Adipose tissue (tissue), 3 donors: ENCODE data around the gene ZNRF3. TPM values are rescaled to one million over a fixed set of nuclear protein-coding genes. Genes with fewer than 3 reads are reported as not detected.
"Not testable (repeated sequence)": the region's sequence is repeated elsewhere in the genome, so short reads cannot be mapped to it uniquely, and the experiment has no call there.

Experiments used
- H3K27ac ChIP-seq: one replicate; pipeline ENCODE4 v1.5.1; 2013; ENCODE audit warnings: low read depth, low read length
- WGBS, 3 donors: extraction: QIAGEN DNeasy Blood & Tissue Kit; methylation state at CpG; one replicate each; pipeline ENCODE4 v1.1.7; 2013; 5-methylcytosine and 5-hydroxymethylcytosine counted together
- polyA plus RNA-seq, 3 donors: library from polyadenylated mRNA; stranded (reverse); fragments of 200-250 nt; gene quantifications; one replicate each; pipeline ENCODE4 v1.2.3, GENCODE V29; 2013
- donor health status: healthy with polysubstance abuse.
- donor health status: Bipolar disorder and iron deficiency.
- donor health status: healthy.

The ZNRF3 gene
- polyA plus RNA-seq, 3 donors = 1.2 to 3.9 (median 2.5) TPM

GRCh38 chr22:29082826-29083545, 199.6 kb downstream of the ZNRF3 start:
- no peak overlapping the region for H3K27ac ChIP-seq
- WGBS, 3 donors = 89 to 93% (median 93%) methylated on average over 7 of the region's 7 CpGs

DNA sequence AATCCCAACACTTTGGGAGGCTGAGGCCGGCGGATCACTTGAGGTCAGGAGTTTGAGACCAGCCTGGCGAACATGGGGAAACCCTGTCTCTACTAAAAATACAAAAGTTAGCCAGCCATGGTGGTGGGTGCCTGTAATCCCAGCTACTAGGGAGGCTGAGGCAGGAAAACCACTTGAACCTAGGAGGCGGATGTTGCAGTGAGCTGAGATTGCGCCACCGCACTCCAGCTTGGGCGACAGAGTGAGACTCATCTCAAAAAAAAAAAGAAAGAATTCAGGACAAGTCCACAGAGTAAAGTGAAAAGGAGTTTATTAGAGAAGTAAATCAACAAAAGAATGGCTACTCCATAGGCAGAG, 200.2 kb downstream of the ZNRF3 start:
- 71 to 94% (median 76%) methylated on average over 7 of the region's 7 CpGs for WGBS, 3 donors
- not testable (repeated sequence) for H3K27ac ChIP-seq

DNA sequence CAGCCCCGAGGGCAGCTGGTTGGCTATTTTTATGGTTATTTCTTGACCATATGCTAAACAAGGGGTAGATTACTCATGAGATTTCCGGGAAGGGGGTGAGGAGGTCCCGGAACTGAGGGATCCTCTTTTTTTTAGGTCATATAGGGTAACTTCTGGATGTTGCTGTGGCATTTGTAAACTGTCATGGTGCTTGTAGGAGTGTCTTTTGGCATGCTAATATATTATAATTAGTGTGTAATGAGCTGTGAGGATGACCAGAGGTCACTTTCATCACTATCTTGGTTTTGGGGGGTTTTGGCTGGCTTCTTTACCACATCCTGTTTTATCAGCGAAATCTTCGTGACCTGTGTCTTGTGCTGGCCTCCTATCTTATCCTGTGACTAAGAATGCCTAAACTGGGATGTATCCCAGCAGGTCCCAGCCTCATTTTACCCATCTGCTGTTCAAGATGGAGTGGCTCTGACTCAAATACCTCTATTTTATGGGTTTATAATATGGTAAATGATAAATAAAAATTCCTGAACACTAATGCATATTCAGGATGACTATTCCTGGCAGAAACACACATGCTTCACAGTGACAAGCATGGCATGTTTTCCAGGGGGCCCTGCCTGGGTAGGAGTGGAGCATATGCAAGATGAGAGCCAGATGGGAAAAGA, 200.7 kb downstream of the ZNRF3 start:
- no peak overlapping the region for H3K27ac ChIP-seq
- WGBS, 3 donors = 31 to 72% (median 43%) methylated on average over 5 of the region's 5 CpGs

DNA sequence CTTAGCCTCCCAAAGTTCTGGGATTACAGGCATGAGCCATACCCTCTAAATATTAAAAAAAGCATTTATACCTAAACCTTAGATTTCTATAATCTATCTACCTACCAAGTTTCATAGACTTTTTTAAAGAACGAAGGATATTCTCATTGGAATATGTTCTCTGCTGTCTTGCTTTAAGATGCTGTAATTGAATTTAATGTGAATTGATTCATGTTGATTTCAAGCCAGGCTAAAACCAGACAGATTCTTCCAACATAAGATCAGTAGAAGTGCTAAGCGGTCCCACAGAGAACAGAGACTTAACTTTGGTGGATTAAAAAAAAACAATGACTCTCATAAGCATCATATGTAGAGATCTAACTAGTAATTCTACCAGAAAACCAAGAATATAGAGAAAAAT, 203.6 kb downstream of the ZNRF3 start:
- no peak overlapping the region for H3K27ac ChIP-seq
- WGBS, 3 donors = 82 to 96% (median 86%) methylated on average over 2 of the region's 2 CpGs

DNA sequence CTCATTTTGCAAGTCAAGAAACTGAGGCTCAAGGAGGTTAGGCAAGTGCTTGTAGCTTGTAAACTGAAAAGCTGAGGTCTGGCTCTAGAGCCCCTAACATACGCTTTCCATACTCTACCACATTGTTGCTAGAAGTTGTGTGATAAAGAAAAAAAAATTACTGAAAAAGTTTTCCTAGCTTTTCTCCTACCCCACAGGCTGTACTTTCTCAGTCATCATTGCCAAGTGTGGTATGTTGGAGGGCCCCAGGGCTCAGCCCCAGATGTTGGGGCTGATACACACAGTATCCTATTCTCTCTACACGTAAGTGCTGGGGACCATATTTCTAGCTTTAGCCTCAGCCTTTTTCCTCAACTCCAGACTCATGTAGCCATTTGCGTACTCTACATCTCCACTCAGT, 205.4 kb downstream of the ZNRF3 start:
- no peak overlapping the region for H3K27ac ChIP-seq
- WGBS, 3 donors = 92 to 96% (median 95%) methylated on average over 3 of the region's 3 CpGs

DNA sequence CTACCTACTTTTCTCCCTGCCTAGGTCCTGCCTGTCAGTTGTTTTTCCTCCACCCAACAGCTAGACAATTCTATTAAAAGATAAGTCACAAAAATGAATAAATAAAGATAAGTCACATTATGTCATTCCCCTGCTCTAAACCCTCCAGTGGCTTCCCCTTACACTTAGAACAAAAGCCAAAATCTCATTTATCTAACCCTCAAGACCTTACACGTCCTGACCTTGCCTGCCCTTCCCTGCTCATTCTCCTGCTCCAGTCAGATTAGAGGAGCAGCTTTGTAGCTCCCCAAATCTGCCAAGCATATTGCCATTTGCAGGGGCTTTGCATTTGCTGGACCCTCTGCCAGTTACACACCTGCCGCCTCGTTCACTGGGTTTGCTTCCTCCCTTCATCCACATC, 206.1 kb downstream of the ZNRF3 start:
- 60 to 64% (median 63%) methylated on average over 3 of the region's 3 CpGs for WGBS, 3 donors
- no peak overlapping the region for H3K27ac ChIP-seq

DNA sequence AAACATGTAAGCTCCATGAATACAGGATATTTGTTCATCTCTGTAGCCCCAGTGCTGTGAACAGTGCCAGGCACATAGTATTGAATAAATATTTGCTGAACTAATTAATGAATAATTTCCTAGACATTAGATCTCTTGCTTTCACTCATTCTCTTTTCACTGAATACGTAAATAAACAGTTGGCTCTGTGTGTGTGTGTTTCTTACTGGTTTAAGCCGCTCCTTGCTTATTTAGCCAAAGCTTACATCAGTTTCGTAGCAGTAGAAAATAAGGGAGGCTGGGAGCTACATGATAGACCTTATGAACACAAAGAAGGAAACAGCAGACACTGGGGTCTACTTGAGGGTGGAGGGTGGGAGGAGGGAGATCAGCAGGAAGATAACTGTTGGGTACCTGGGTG, 206.7 kb downstream of the ZNRF3 start:
- H3K27ac ChIP-seq = no peak overlapping the region
- WGBS, 3 donors = 63 to 76% (median 70%) methylated on average over 3 of the region's 3 CpGs

GRCh38 chr22:29092243-29092642, 208.9 kb downstream of the ZNRF3 start:
- WGBS, 3 donors = 41 to 82% (median 73%) methylated on average over 4 of the region's 4 CpGs
- H3K27ac ChIP-seq = no peak overlapping the region

GRCh38 chr22:29093030-29093429, 209.7 kb downstream of the ZNRF3 start:
- no peak overlapping the region for H3K27ac ChIP-seq
- 64 to 91% (median 80%) methylated on average over 1 of the region's 1 CpG for WGBS, 3 donors

DNA sequence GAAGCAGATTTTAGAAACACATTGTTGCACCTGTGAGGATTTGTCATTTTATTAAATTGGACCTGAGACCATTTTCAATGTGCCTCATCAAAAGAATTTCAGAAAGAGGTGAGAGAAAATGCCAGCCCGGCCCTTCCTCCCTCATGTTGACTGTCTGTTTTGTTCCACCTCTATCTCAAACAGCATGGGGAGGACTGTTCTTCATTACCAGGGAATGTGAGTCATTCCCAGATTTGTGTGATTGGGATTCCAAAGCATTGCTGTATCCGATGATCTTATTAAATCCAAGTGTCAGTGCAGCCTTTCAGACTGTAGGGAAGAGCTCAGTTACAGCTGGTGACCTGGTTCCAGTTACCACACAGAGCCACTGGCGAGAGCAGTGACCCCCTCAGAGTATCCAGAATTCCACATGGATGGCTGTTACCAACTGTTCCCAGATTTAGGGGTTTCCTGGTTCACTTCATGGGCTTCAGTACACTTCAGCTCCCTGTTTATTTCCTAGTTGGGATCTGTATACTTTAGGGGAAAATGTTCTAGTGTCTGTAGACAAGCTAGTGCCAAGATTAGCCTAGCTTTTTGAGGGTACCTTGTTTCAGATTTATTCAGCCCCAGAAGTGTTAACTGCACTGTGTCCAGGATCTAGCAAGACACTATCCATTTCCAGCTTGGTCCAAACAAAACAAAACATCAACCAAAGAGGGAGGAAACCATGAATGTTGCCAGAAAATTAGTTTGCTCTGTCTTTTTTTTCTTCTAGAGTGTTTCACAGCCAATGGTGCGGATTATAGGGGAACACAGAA, 210.3 kb downstream of the ZNRF3 start:
- WGBS, 3 donors = 52 to 90% (median 57%) methylated on average over 4 of the region's 4 CpGs
- H3K27ac ChIP-seq = no peak overlapping the region

GRCh38 chr22:29095459-29095858, 212.1 kb downstream of the ZNRF3 start:
- WGBS, 3 donors = 69 to 98% (median 93%) methylated on average over 2 of the region's 2 CpGs
- H3K27ac ChIP-seq = no peak overlapping the region

DNA sequence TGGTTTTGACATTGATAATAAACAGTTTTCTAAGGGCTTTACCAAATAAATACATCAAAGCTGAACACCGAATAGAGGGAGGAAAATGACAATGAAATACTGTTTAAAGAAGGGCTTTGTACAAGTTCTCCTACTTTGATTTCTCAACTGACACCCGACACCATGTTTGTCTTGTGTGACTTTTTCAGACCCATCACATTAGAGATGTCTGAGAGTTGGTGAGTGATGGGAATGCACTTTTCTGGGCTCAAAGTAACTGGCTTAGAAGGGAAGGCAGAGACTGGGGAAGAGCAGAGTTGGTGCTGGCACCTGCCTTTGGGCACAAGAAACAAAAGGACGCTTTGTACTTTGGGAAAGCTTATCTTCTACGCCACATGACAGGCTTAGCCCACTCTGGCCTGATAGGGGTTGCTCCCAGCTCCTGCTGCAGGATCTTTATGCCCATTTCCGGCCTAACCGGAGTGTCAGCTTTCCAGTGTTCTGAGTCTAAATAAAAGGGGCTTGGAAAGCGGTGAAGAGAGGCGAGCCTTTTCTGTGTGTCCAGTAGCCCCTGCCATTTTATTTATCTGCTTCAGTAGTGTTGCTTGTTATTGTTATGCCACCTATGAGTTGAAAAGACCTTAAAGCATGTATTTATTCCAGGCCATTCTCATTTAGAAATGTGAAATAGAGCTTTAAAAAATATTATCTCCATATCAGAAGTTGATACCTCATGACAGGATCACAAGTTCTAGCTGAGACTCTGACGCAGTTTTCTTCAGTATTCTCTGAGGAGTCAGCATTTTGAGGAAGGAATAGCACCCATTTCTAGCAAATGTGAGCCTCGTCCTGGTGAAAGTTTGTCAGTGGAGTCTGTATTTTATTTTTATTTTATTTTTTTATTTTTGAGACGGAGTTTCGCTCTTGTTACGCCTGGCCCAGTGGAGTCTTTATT, 213.6 kb downstream of the ZNRF3 start:
- 76 to 91% (median 87%) methylated on average over 13 of the region's 13 CpGs for WGBS, 3 donors
- no peak overlapping the region for H3K27ac ChIP-seq

GRCh38 chr22:29098296-29098695, 214.9 kb downstream of the ZNRF3 start:
- WGBS, 3 donors = 93 to 98% (median 95%) methylated on average over 2 of the region's 2 CpGs
- no peak overlapping the region for H3K27ac ChIP-seq

DNA sequence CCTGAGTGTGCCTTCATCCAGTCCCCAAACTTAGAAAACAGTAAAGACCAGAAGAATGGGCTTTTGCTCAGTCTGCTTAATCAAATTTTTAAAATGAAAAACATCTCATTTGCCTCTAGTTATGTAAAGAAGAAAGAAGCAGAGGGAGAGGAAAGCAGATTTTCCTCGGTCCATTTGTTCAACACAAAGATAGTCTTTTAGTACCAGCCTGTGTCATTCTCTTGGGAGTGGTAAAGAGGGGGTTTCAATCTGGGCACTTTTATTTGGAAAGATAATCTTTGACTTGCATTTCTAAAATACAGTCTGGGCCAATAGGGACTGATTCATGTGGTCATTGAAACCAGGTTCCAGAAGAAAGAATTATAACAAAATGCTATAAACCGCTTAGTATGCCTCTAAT, 218.9 kb downstream of the ZNRF3 start:
- no peak overlapping the region for H3K27ac ChIP-seq
- 90 to 98% (median 93%) methylated on average over 2 of the region's 2 CpGs for WGBS, 3 donors

GRCh38 chr22:29103121-29103520, 219.7 kb downstream of the ZNRF3 start:
- WGBS, 3 donors = 87 to 96% (median 90%) methylated on average over 1 of the region's 1 CpG
- no peak overlapping the region for H3K27ac ChIP-seq

DNA sequence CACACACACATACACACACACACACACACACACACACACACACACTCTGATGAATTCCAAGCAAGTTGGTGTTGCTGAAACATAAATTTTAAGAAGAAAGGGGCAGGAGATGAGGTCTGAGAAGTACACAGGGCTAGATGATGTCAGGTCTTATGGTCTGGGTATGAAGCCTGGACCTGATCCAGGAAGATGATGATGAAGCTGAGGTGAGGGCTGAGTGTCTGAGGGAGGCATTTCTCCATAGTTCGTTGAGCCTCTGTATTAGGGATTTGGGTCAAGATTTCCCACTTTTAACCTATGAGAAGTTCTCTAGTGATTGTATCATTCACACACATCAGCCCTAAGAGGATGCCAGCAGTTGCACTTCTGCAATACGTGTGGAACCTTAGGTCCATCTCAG, 222.1 kb downstream of the ZNRF3 start:
- H3K27ac ChIP-seq = no peak overlapping the region
- 53 to 58% (median 57%) methylated on average over 2 of the region's 2 CpGs for WGBS, 3 donors

DNA sequence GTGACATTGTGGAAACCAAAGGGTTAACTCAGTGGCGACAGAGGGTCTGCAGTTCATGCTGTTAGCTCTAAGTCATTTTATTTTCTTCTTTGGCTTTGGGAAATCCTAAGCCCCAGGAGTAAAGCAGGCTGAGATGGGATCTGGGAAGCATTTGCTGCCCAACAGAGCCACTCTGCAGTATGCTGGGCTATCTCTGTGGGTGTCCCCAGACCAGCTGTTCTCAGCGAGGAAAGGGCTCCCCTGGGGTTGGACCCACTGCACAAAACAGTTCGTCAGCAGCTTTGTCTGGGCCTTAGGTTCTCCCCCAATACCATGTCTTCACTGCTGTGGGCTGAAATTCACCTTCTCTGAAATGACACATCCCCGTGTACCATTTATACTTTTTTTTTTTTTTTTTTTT, 223.5 kb downstream of the ZNRF3 start:
- WGBS, 3 donors = 38 to 68% (median 55%) methylated on average over 4 of the region's 4 CpGs
- no peak overlapping the region for H3K27ac ChIP-seq
